MCF 10A (cell line): ENCODE measurements around the gene SECISBP2. TPM values are rescaled to one million over a fixed set of nuclear protein-coding genes. Genes with fewer than 3 reads are reported as not detected.
A peak's percentile ranks its signal among the peaks of the same experiment; 100 is the strongest.

Experiments used
- BruUV-seq: library from RNA; stranded (reverse); fragments of 400-500 nt; replicated peaks from 2 replicates; lab custom pipeline; 2021; lab: Mats Ljungman, UMichigan
- CTCF ChIA-PET: fragments of 300-600 bp; sonication (Branson Sonifier 250); formaldehyde crosslinking; extraction: SDS; loops from one replicate; lab custom pipeline; 2021; ENCODE audit warnings: antibody characterized with exemption, inconsistent platforms; lab: Yijun Ruan, JAX
- POLR2A ChIA-PET: fragments of 300-600, 350-650 bp; sonication (Branson Sonifier 250); formaldehyde crosslinking; extraction: SDS; loops from one replicate; lab custom pipeline; 2020; ENCODE audit warnings: antibody characterized with exemption, inconsistent platforms; lab: Yijun Ruan, JAX
- DNase-seq: peaks from one replicate; pipeline ENCODE4 v3.0.0-alpha.2; 2018; ENCODE audit not compliant: unreplicated experiment
- H3K27ac Mint-ChIP-seq: one replicate; pipeline ENCODE4 v1.8.0; 2022; ENCODE audit warnings: mild to moderate bottlenecking, low read depth, mixed read lengths; ENCODE audit not compliant: unreplicated experiment
- H3K27me3 Mint-ChIP-seq: one replicate; pipeline ENCODE4 v1.8.0; 2022; ENCODE audit warnings: mixed read lengths; ENCODE audit not compliant: insufficient read depth, unreplicated experiment
- H3K36me3 Mint-ChIP-seq: one replicate; pipeline ENCODE4 v1.8.0; 2022; ENCODE audit warnings: mild to moderate bottlenecking, moderate library complexity, mixed read lengths; ENCODE audit not compliant: insufficient read depth, unreplicated experiment
- H3K4me1 Mint-ChIP-seq: one replicate; pipeline ENCODE4 v1.8.0; 2022; ENCODE audit warnings: mixed read lengths; ENCODE audit not compliant: insufficient read depth, unreplicated experiment
- H3K4me3 Mint-ChIP-seq: one replicate; pipeline ENCODE4 v1.8.0; 2022; ENCODE audit warnings: mild to moderate bottlenecking, moderate library complexity, mixed read lengths; ENCODE audit not compliant: unreplicated experiment
- H3K9me3 Mint-ChIP-seq: one replicate; pipeline ENCODE4 v1.8.0; 2022; ENCODE audit warnings: mixed read lengths; ENCODE audit not compliant: unreplicated experiment
- intact Hi-C: fragments of 100-400 bp; cut with micrococcal nuclease; formaldehyde crosslinking; loops from 2 replicates; pipeline ENCODE4 v1.14.1; 2022
- total RNA-seq: library from RNA; stranded (reverse); gene quantifications from 2 replicates; pipeline ENCODE4 v1.2.3, GENCODE V29; 2022
- TF ChIP-seq, protein P1 (sequence below): fragments of 200-600 bp; IDR thresholded peaks from one replicate; pipeline ENCODE4 v1.8.0; 2022; ENCODE audit warnings: antibody characterized with exemption, mild to moderate bottlenecking; ENCODE audit not compliant: unreplicated experiment

SECISBP2 gene
- total RNA-seq, 1 experiment from 2014 or later = 38.9 TPM

DNA sequence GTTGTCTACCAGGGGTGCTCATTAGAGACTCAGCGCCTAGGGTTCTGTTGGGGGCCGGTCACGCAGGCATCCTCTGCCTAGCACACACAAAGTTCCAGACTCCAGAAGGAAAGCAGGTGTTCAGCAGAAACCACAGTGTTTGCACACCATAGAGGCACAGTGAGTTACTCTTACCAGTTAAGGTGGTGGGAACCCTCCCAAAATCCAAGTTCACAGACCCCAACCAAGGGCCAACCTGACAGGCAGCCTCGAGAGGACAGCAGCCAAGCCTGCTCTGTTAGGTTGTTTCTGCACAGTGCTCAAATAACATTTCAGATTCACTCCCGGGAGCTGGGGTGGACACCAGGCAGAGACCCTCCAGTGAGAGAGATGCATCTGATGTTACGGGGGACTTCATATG lies 36.2 kb downstream of the SECISBP2 start:
- H3K4me1 Mint-ChIP-seq = no peaks in the 10 kb centered on the region
- no TSS peak for BruUV-seq
- POLR2A ChIA-PET = no interaction called here
- intact Hi-C loops = no loop called here
- no peaks in the 10 kb centered on the region for H3K27me3 Mint-ChIP-seq
- H3K9me3 Mint-ChIP-seq = no peaks in the 10 kb centered on the region
- TF ChIP-seq, protein P1, sequence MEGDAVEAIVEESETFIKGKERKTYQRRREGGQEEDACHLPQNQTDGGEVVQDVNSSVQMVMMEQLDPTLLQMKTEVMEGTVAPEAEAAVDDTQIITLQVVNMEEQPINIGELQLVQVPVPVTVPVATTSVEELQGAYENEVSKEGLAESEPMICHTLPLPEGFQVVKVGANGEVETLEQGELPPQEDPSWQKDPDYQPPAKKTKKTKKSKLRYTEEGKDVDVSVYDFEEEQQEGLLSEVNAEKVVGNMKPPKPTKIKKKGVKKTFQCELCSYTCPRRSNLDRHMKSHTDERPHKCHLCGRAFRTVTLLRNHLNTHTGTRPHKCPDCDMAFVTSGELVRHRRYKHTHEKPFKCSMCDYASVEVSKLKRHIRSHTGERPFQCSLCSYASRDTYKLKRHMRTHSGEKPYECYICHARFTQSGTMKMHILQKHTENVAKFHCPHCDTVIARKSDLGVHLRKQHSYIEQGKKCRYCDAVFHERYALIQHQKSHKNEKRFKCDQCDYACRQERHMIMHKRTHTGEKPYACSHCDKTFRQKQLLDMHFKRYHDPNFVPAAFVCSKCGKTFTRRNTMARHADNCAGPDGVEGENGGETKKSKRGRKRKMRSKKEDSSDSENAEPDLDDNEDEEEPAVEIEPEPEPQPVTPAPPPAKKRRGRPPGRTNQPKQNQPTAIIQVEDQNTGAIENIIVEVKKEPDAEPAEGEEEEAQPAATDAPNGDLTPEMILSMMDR = no peak
- H3K27ac Mint-ChIP-seq = no peak overlapping the region
- H3K36me3 Mint-ChIP-seq = peaks cover 78% of the 10 kb centered on the region
- no peak for DNase-seq
- CTCF ChIA-PET = no interaction called here
- no peak overlapping the region for H3K4me3 Mint-ChIP-seq

- Mint-ChIP-seq H3K27me3 (no peaks in the 10 kb centered on the region), H3K4me3 (no peak overlapping the region), H3K4me1 (no peaks in the 10 kb centered on the region), H3K36me3 (peaks cover 79% of the 10 kb centered on the region), H3K27ac (no peak overlapping the region), H3K9me3 (no peaks in the 10 kb centered on the region)
- DNase-seq = no peak
- TF ChIP-seq, protein P1 = no peak
- intact Hi-C loops = no loop called here
- CTCF ChIA-PET = no interaction called here
- BruUV-seq = no TSS peak
- POLR2A ChIA-PET = no interaction called here
Measured at GRCh38 chr9:89356782-89357181, 38.5 kb downstream of the SECISBP2 start.

GRCh38 chr9:89357331-89358197 lies 39.3 kb downstream of the SECISBP2 start:
- no peaks in the 10 kb centered on the region for H3K9me3 Mint-ChIP-seq
- intact Hi-C loops = no loop called here
- CTCF ChIA-PET = interaction anchor here (2.5 kb wide), 1 partner anchor 191 kb away, joined by 11 read pairs; no protein-coding TSS in a partner anchor
- BruUV-seq = no TSS peak
- H3K4me3 Mint-ChIP-seq = no peak overlapping the region
- TF ChIP-seq, protein P1 = no peak
- H3K27me3 Mint-ChIP-seq = no peaks in the 10 kb centered on the region
- H3K36me3 Mint-ChIP-seq = peaks cover 77% of the 10 kb centered on the region
- POLR2A ChIA-PET = no interaction called here
- no peaks in the 10 kb centered on the region for H3K4me1 Mint-ChIP-seq
- DNase-seq = no peak
- H3K27ac Mint-ChIP-seq = peak overlapping the region; percentile 51

GRCh38 chr9:89358376-89358916 lies 40.1 kb downstream of the SECISBP2 start:
- no peak for DNase-seq
- TF ChIP-seq, protein P1 = no peak
- H3K27ac Mint-ChIP-seq = peak overlapping the region; percentile 51
- BruUV-seq = no TSS peak
- CTCF ChIA-PET = interaction anchor here (2.5 kb wide), 1 partner anchor 190 kb away, joined by 11 read pairs; no protein-coding TSS in a partner anchor
- H3K4me1 Mint-ChIP-seq = no peaks in the 10 kb centered on the region
- intact Hi-C loops = no loop called here
- H3K4me3 Mint-ChIP-seq = no peak overlapping the region
- H3K9me3 Mint-ChIP-seq = no peaks in the 10 kb centered on the region
- POLR2A ChIA-PET = no interaction called here
- no peaks in the 10 kb centered on the region for H3K27me3 Mint-ChIP-seq
- H3K36me3 Mint-ChIP-seq = peaks cover 71% of the 10 kb centered on the region
